H1 (cell line): ENCODE data around the gene GTSE1. TPM values are rescaled to one million over a fixed set of nuclear protein-coding genes. Genes with fewer than 3 reads are reported as not detected.

Experiments used
- CTCF ChIA-PET: fragments of 300-600 bp; sonication (Branson Sonifier 250); formaldehyde crosslinking; loops from one replicate; lab custom pipeline; 2021; ENCODE audit not compliant: partially characterized antibody; lab: Charles Lee
- POLR2A ChIA-PET: fragments of 300-600 bp; sonication (Branson Sonifier 250); formaldehyde crosslinking; loops from one replicate; lab custom pipeline; 2021; ENCODE audit warnings: inconsistent platforms; ENCODE audit not compliant: partially characterized antibody; lab: Charles Lee
- DNase-seq, 2 experiments: peaks; one replicate each; pipeline versions ENCODE4 v3.0.0 to v3.0.0-alpha.2; 2010 to 2022; ENCODE audit warnings: low spot score in 2 of 2, low read depth in 1 of 2, mixed read lengths in 1 of 2
- FAIRE-seq: peaks from 2 replicates; lab custom pipeline; 2011; peaks lifted over from hg19 to GRCh38; lab: Jason Lieb, UNC
- H2AFZ ChIP-seq: 2 replicates; pipeline ENCODE4 v1.8.1; 2012; ENCODE audit warnings: low read length, inconsistent platforms
- H2AK5ac ChIP-seq: 2 replicates; pipeline ENCODE4 v1.6.1; 2013; ENCODE audit warnings: low read depth, low read length
- H2BK120ac ChIP-seq: replicated peaks from 2 replicates; pipeline ENCODE3; 2013; ENCODE audit warnings: low read depth, low read length, inconsistent platforms
- H2BK12ac ChIP-seq: 2 replicates; pipeline ENCODE4 v1.6.1; 2013; ENCODE audit warnings: low read depth, low read length
- H2BK15ac ChIP-seq: 2 replicates; pipeline ENCODE4 v1.6.1; 2013; ENCODE audit warnings: low read length
- H2BK20ac ChIP-seq: 2 replicates; pipeline ENCODE4 v1.6.1; 2013; ENCODE audit warnings: low read length
- H2BK5ac ChIP-seq: 2 replicates; pipeline ENCODE4 v1.6.1; 2013; ENCODE audit warnings: low read depth, low read length
- H3K14ac ChIP-seq: 2 replicates; pipeline ENCODE4 v1.6.1; 2013; ENCODE audit warnings: inconsistent platforms; ENCODE audit not compliant: insufficient read length
- H3K18ac ChIP-seq: 2 replicates; pipeline ENCODE4 v1.6.1; 2013; ENCODE audit warnings: low read length; ENCODE audit errors: extremely low read depth
- H3K23ac ChIP-seq: 2 replicates; pipeline ENCODE4 v1.6.1; 2013; ENCODE audit warnings: inconsistent platforms; ENCODE audit not compliant: insufficient read length
- H3K23me2 ChIP-seq: 2 replicates; pipeline ENCODE4 v1.6.1; 2013; ENCODE audit warnings: low read depth, low read length
- H3K27ac ChIP-seq: 2 replicates; pipeline ENCODE4 v1.6.1; 2011; ENCODE audit warnings: low read depth, low read length, inconsistent platforms
- H3K27me3 ChIP-seq, 4 experiments: replicated peaks in 1 of 4; 1 replicate in 1 of 4; 2 replicates in 3 of 4; pipeline versions ENCODE4 v1.6.1 to v1.8.1; 2011 to 2013; ENCODE audit warnings: low read length in 3 of 4, mild to moderate bottlenecking in 3 of 4, inconsistent platforms in 2 of 4, mixed read lengths in 2 of 4, moderate library complexity in 1 of 4; ENCODE audit not compliant: control insufficient read depth in 3 of 4, insufficient read depth in 3 of 4; ENCODE audit errors: extremely low read depth in 1 of 4
- H3K36me3 ChIP-seq, 4 experiments: 2 replicates each; pipeline versions ENCODE4 v1.6.1 to v1.8.1; 2011 to 2013; ENCODE audit warnings: mild to moderate bottlenecking in 4 of 4, low read length in 3 of 4, moderate library complexity in 2 of 4, control low read depth in 1 of 4, inconsistent platforms in 1 of 4; ENCODE audit not compliant: insufficient read depth in 4 of 4, control insufficient read depth in 2 of 4
- H3K4ac ChIP-seq: replicated peaks from 2 replicates; pipeline ENCODE3; 2013; ENCODE audit warnings: low read length, low read depth, mixed read lengths, inconsistent platforms; ENCODE audit not compliant: insufficient read length
- H3K4me1 ChIP-seq, 4 experiments: replicated peaks in 1 of 4; 1 replicate in 1 of 4; 2 replicates in 3 of 4; pipeline versions ENCODE4 v1.6.1 to v1.8.1; 2011 to 2013; ENCODE audit warnings: low read length in 3 of 4, inconsistent platforms in 2 of 4, mixed read lengths in 1 of 4; ENCODE audit not compliant: insufficient read depth in 4 of 4, control insufficient read depth in 3 of 4
- H3K4me2 ChIP-seq, 2 experiments: 2 replicates each; pipeline versions ENCODE4 v1.6.1 to v1.8.1; 2011 to 2013; ENCODE audit warnings: low read depth in 2 of 2, low read length in 2 of 2, control low read depth in 1 of 2, inconsistent platforms in 1 of 2, mild to moderate bottlenecking in 1 of 2; ENCODE audit not compliant: insufficient read depth in 1 of 2
- H3K4me3 ChIP-seq, 4 experiments: fragments of 200-600, 300-600 bp in 1 of 4; sonication (generic), shearing (Covaris generic), sonication (Bioruptor Twin) in 1 of 4; 2 replicates each; pipeline versions ENCODE4 v1.5.1 to v1.8.1; 2011 to 2016; ENCODE audit warnings: low read length in 4 of 4, low read depth in 3 of 4, control low read depth in 2 of 4, inconsistent platforms in 2 of 4, mild to moderate bottlenecking in 2 of 4, mixed read lengths in 1 of 4, moderate library complexity in 1 of 4; ENCODE audit not compliant: insufficient read depth in 2 of 4; ENCODE audit errors: extremely low read depth in 1 of 4
- H3K56ac ChIP-seq: replicated peaks from 2 replicates; pipeline ENCODE3; 2013; ENCODE audit warnings: low read depth, mild to moderate bottlenecking, mixed read lengths, low read length, inconsistent platforms; ENCODE audit not compliant: insufficient read length
- H3K79me1 ChIP-seq: 2 replicates; pipeline ENCODE4 v1.6.1; 2013; ENCODE audit warnings: low read depth, low read length, control low read depth
- H3K79me2 ChIP-seq, 2 experiments: 2 replicates each; pipeline versions ENCODE4 v1.6.1 to v1.8.1; 2012 to 2013; ENCODE audit warnings: low read length in 2 of 2, mild to moderate bottlenecking in 2 of 2, inconsistent platforms in 1 of 2; ENCODE audit not compliant: insufficient read depth in 2 of 2, control insufficient read depth in 1 of 2
- H3K9ac ChIP-seq, 4 experiments: replicated peaks in 1 of 4; 1 replicate in 1 of 4; 2 replicates in 3 of 4; pipeline versions ENCODE4 v1.6.1 to v1.8.1; 2011 to 2013; ENCODE audit warnings: low read depth in 3 of 4, low read length in 3 of 4, control low read depth in 2 of 4, mild to moderate bottlenecking in 2 of 4, moderate library complexity in 2 of 4, inconsistent platforms in 1 of 4; ENCODE audit errors: extremely low read depth in 1 of 4
- H3K9me3 ChIP-seq, 2 experiments: 2 replicates each; pipeline versions ENCODE4 v1.6.1 to v1.8.1; 2012 to 2013; ENCODE audit warnings: mild to moderate bottlenecking in 2 of 2, moderate library complexity in 2 of 2, control low read depth in 1 of 2, inconsistent platforms in 1 of 2, low read depth in 1 of 2, low read length in 1 of 2, mixed read lengths in 1 of 2; ENCODE audit not compliant: insufficient read depth in 2 of 2
- H4K20me1 ChIP-seq, 2 experiments: replicated peaks in 1 of 2; 2 replicates each; pipeline versions ENCODE3 to v1.8.1; 2011 to 2013; ENCODE audit warnings: inconsistent platforms in 2 of 2, low read length in 2 of 2, mild to moderate bottlenecking in 1 of 2; ENCODE audit not compliant: insufficient read depth in 2 of 2, control insufficient read depth in 1 of 2
- H4K5ac ChIP-seq: 2 replicates; pipeline ENCODE4 v1.6.1; 2013; ENCODE audit warnings: low read length, low read depth, mixed read lengths, inconsistent platforms; ENCODE audit not compliant: insufficient read length
- H4K8ac ChIP-seq: 2 replicates; pipeline ENCODE4 v1.8.0; 2013; ENCODE audit warnings: mild to moderate bottlenecking, moderate library complexity, low read length, inconsistent platforms; ENCODE audit not compliant: insufficient read depth; ENCODE audit errors: extremely low read depth
- H4K91ac ChIP-seq: replicated peaks from 2 replicates; pipeline ENCODE3; 2013; ENCODE audit warnings: low read length, mixed read lengths, inconsistent platforms; ENCODE audit not compliant: insufficient read length
- CHD2 ChIP-seq: IDR thresholded peaks from 2 replicates; pipeline ENCODE4 v1.6.1; 2012; ENCODE audit warnings: low read length, improper control_type of control experiment
- GABPA ChIP-seq: IDR thresholded peaks from 2 replicates; pipeline ENCODE4 v1.6.1; 2011; ENCODE audit warnings: mild to moderate bottlenecking, low read length, moderate library complexity, borderline replicate concordance; ENCODE audit not compliant: insufficient read depth
- GTF2F1 ChIP-seq: IDR thresholded peaks from 2 replicates; pipeline ENCODE4 v1.6.1; 2012; ENCODE audit warnings: low read depth, low read length, improper control_type of control experiment, borderline replicate concordance
- HDAC2 ChIP-seq, 2 experiments: fragments of 300-600 bp in 1 of 2; sonication (generic) in 1 of 2; IDR thresholded peaks; 2 replicates each; pipeline ENCODE4 v1.6.1; 2011 to 2012; ENCODE audit warnings: low read depth in 2 of 2, low read length in 2 of 2, mild to moderate bottlenecking in 2 of 2, moderate library complexity in 2 of 2, borderline replicate concordance in 1 of 2, inconsistent platforms in 1 of 2
- JUN ChIP-seq: IDR thresholded peaks from 2 replicates; pipeline ENCODE4 v1.6.1; 2011; ENCODE audit warnings: low read depth, mild to moderate bottlenecking, improper control_type of control experiment, low read length
- RBBP5 ChIP-seq: IDR thresholded peaks from 2 replicates; pipeline ENCODE4 v1.7.1; 2012; ENCODE audit warnings: low read depth, mild to moderate bottlenecking, inconsistent platforms, low read length, moderate library complexity, borderline replicate concordance
- RNF2 ChIP-seq: fragments of 200-900, 300-1000 bp; sonication (generic); IDR thresholded peaks from 2 replicates; pipeline ENCODE4 v1.7.1; 2016; ENCODE audit warnings: borderline replicate concordance, low read depth, mild to moderate bottlenecking, antibody characterized with exemption, low read length; ENCODE audit not compliant: poor library complexity, severe bottlenecking; ENCODE audit errors: missing control alignments
- TEAD4 ChIP-seq: IDR thresholded peaks from 2 replicates; pipeline ENCODE4 v1.6.1; 2012; ENCODE audit warnings: low read depth, low read length, inconsistent platforms, mixed read lengths
- YY1 ChIP-seq: IDR thresholded peaks from 2 replicates; pipeline ENCODE4 v1.6.1; 2011; ENCODE audit warnings: low read depth, mild to moderate bottlenecking, low read length
- WGBS, 2 experiments: shearing (Covaris generic) in 1 of 2; methylation state at CpG; one replicate each; pipeline versions ENCODE4 v1.1.6 to v1.1.7; 2013 to 2015; ENCODE audit warnings: low lambda C conversion rate in 2 of 2, mixed read lengths in 2 of 2, inconsistent platforms in 1 of 2, low coverage in 1 of 2, missing lambda C conversion rate in 1 of 2; ENCODE audit not compliant: insufficient replicate concordance in 2 of 2, insufficient coverage in 1 of 2, insufficient read length in 1 of 2; ENCODE audit errors: extremely low coverage in 1 of 2, missing lambda C conversion rate in 1 of 2; 5-methylcytosine and 5-hydroxymethylcytosine counted together
- polyA plus RNA-seq, 7 experiments: library from polyadenylated mRNA; depleted of rRNA in 3 of 7; stranded (reverse) in 5 of 7; unstranded in 2 of 7; fragments of >200 nt in 5 of 7; fragments of 200-250 nt in 2 of 7; gene quantifications; 1 replicate in 5 of 7; 2 replicates in 1 of 7; 4 replicates in 1 of 7; pipeline versions ENCODE4 v1.2.1 to v1.2.3, GENCODE V29; 2011 to 2013; ENCODE audit warnings: missing spikeins in 2 of 7, mixed read lengths in 2 of 7
- total RNA-seq: library from RNA; stranded (reverse); fragmentation: NEBNext Ultra II Directional; extraction: Animal tissue kit (Norgen Biotek cat#: 25700); gene quantifications from 2 replicates; pipeline ENCODE4 v1.2.1, GENCODE V29; 2021
- TF ChIP-seq, protein P1 (sequence below): IDR thresholded peaks from 2 replicates; pipeline ENCODE4 v1.6.1; 2011; ENCODE audit warnings: low read depth, mild to moderate bottlenecking, low read length; ENCODE audit not compliant: insufficient read depth

Gene GTSE1
- total and polyA plus RNA-seq, 2 of the 8 experiments (the other 6 are each of a cell fraction or from before 2014, with no cell fraction given) = 17.5 to 38.6 TPM

DNA sequence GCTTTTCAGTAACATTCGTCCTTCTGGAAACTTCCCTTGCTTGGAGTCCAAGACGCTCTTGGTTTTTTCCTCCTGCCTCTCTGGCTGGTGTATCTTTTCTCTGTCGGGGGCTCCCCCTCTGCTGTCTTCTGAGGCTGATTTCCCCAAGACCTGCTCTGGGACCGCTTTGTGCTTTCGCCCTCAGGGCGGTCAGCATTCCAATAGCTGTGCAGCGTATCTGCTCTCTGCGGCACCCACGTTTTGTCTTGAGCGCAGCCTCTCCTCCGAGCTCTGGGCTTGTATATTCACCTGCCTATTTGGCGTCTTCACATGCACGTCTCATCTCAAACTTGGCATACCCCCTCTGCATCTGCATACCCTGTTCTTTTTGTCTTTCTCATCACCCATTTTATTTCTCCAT, 2.4 kb downstream of the GTSE1 start:
- Histone ChIP-seq H4K91ac (no peak overlapping the region), H2BK15ac (no peak overlapping the region), H3K23me2 (peaks cover 14% of the 10 kb centered on the region), H3K18ac (no peak overlapping the region), H3K27me3 (no peaks in the 10 kb centered on the region), H2BK20ac (no peak overlapping the region), H3K4ac (no peak overlapping the region), H3K4me1 (peaks cover 4 to 11% (median 5%) of the 10 kb centered on the region in 4 experiments; a peak in 4 of 7 replicates), H2AK5ac (no peak overlapping the region), H3K9ac (0 out of 7 replicates have a peak overlapping the region, but pooled peaks of 1 of the 4 experiments have one; percentile 10), H3K36me3 (peaks cover 8 to 27% (median 17%) of the 10 kb centered on the region in 4 experiments; a peak in 7 of 8 replicates), H3K27ac (no peak overlapping the region), H3K14ac (no peak overlapping the region), H4K5ac (no peak overlapping the region), H3K4me3 (no peak overlapping the region), H3K9me3 (no peaks in the 10 kb centered on the region), H3K79me1 (peaks cover 6% of the 10 kb centered on the region), H2BK120ac (no peak overlapping the region), H2AFZ (no peak overlapping the region), H3K79me2 (peaks cover 3 to 14% of the 10 kb centered on the region in 2 experiments; a peak in 3 of 4 replicates), H2BK5ac (no peak overlapping the region; the same call in 1 of the 2 replicates), H2BK12ac (no peak overlapping the region), H3K4me2 (no peak overlapping the region), H3K23ac (no peak overlapping the region), H3K56ac (no peak overlapping the region), H4K20me1 (peaks cover 4 to 6% of the 10 kb centered on the region in 2 experiments), H4K8ac (no peak overlapping the region)
- TF ChIP-seq RBBP5 (no peak), HDAC2 (IDR thresholded peaks at IDR 0.05; ENCODE audit: borderline replicate concordance in 1 of 2, low read depth in 2 of 2, low read length in 2 of 2) (no peak), CHD2 (no peak), YY1 (no peak), GTF2F1 (no peak), TEAD4 (no peak), GABPA (no peak), JUN (no peak), RNF2 (no peak)
- TF ChIP-seq, protein P1, sequence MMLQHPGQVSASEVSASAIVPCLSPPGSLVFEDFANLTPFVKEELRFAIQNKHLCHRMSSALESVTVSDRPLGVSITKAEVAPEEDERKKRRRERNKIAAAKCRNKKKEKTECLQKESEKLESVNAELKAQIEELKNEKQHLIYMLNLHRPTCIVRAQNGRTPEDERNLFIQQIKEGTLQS = no peak
- 92% methylated on average over 13 of the region's 13 CpGs; no CpG with 5 or more reads in 1 of the 2 experiments for WGBS, 2 experiments
- ChIA-PET POLR2A (no interaction called here), CTCF (interaction anchor here (1.0 to 1.5 kb wide), 4 partner anchors 8 to 47 kb away, joined by 3 to 4 read pairs (median 3); no protein-coding TSS in a partner anchor)
- FAIRE-seq (no peak), DNase-seq (no peak)
